Measurements from ENCODE around the gene BANP.

BANP gene

GRCh38 chr16:88009563-88010342, 58.5 kb downstream of the BANP start:
- no peak overlapping the region for H3K4me2 ChIP-seq (ENCODE audit: low read length)
- no peak overlapping the region for H2AFZ ChIP-seq (ENCODE audit: low read length)
- H3K9me3 ChIP-seq (ENCODE audit: low read length): no peaks in the 10 kb centered on the region
- H3K9me2 ChIP-seq (ENCODE audit: low read depth, low read length): no peaks in the 10 kb centered on the region
- H3K4me1 ChIP-seq (ENCODE audit: insufficient read depth, low read length, severe bottlenecking): peaks cover 18% of the 10 kb centered on the region
- peaks cover 61% of the 10 kb centered on the region for H3K36me3 ChIP-seq (ENCODE audit: insufficient read depth, low read length)
- no peaks in the 10 kb centered on the region for H4K20me1 ChIP-seq (ENCODE audit: insufficient read depth, low read length)
- H3F3A ChIP-seq (ENCODE audit: insufficient read depth, low read length): no peaks in the 10 kb centered on the region
- no peak overlapping the region for H3K27ac ChIP-seq (ENCODE audit: low read depth, low read length, poor library complexity, severe bottlenecking)
- no peaks in the 10 kb centered on the region for H3K27me3 ChIP-seq (ENCODE audit: insufficient read depth, low read length)
- no peak overlapping the region for H3K4me3 ChIP-seq (ENCODE audit: low read depth, low read length, poor library complexity, severe bottlenecking)
- H3K79me2 ChIP-seq (ENCODE audit: insufficient read depth, low read length): no peaks in the 10 kb centered on the region
- TF ChIP-seq CTCF (IDR thresholded peaks at IDR 0.05; ENCODE audit: low read length): no peak
- no peak for TF ChIP-seq EZH2 (IDR thresholded peaks at IDR 0.05; ENCODE audit: borderline replicate concordance, low read length)
- H3K9ac ChIP-seq (ENCODE audit: low read length): no peak overlapping the region

GRCh38 chr16:88010343-88010967, 59.2 kb downstream of the BANP start:
- H3F3A ChIP-seq (ENCODE audit: insufficient read depth, low read length): no peaks in the 10 kb centered on the region
- no peak overlapping the region for H3K4me3 ChIP-seq (ENCODE audit: low read depth, low read length, poor library complexity, severe bottlenecking)
- H3K4me2 ChIP-seq (ENCODE audit: low read length): no peak overlapping the region
- no peaks in the 10 kb centered on the region for H4K20me1 ChIP-seq (ENCODE audit: insufficient read depth, low read length)
- H3K27ac ChIP-seq (ENCODE audit: low read depth, low read length, poor library complexity, severe bottlenecking): no peak overlapping the region
- H3K9me2 ChIP-seq (ENCODE audit: low read depth, low read length): no peaks in the 10 kb centered on the region
- H3K4me1 ChIP-seq (ENCODE audit: insufficient read depth, low read length, severe bottlenecking): peaks cover 11% of the 10 kb centered on the region
- no peak overlapping the region for H3K9ac ChIP-seq (ENCODE audit: low read length)
- H3K27me3 ChIP-seq (ENCODE audit: insufficient read depth, low read length): no peaks in the 10 kb centered on the region
- no peaks in the 10 kb centered on the region for H3K79me2 ChIP-seq (ENCODE audit: insufficient read depth, low read length)
- TF ChIP-seq EZH2 (IDR thresholded peaks at IDR 0.05; ENCODE audit: borderline replicate concordance, low read length) (no peak), CTCF (IDR thresholded peaks at IDR 0.05; ENCODE audit: low read length) (no peak)
- peaks cover 58% of the 10 kb centered on the region for H3K36me3 ChIP-seq (ENCODE audit: insufficient read depth, low read length)
- no peaks in the 10 kb centered on the region for H3K9me3 ChIP-seq (ENCODE audit: low read length)
- no peak overlapping the region for H2AFZ ChIP-seq (ENCODE audit: low read length)

- Histone ChIP-seq H3K4me2 (ENCODE audit: low read length) (no peak overlapping the region), H3K27me3 (ENCODE audit: insufficient read depth, low read length) (no peaks in the 10 kb centered on the region), H3K4me3 (ENCODE audit: low read depth, low read length, poor library complexity, severe bottlenecking) (no peak overlapping the region), H3K9ac (ENCODE audit: low read length) (no peak overlapping the region), H3K27ac (ENCODE audit: low read depth, low read length, poor library complexity, severe bottlenecking) (no peak overlapping the region), H2AFZ (ENCODE audit: low read length) (no peak overlapping the region), H3K79me2 (ENCODE audit: insufficient read depth, low read length) (no peaks in the 10 kb centered on the region), H3K4me1 (ENCODE audit: insufficient read depth, low read length, severe bottlenecking) (peaks cover 7% of the 10 kb centered on the region), H3F3A (ENCODE audit: insufficient read depth, low read length) (no peaks in the 10 kb centered on the region), H3K36me3 (ENCODE audit: insufficient read depth, low read length) (peaks cover 52% of the 10 kb centered on the region), H3K9me3 (ENCODE audit: low read length) (no peaks in the 10 kb centered on the region), H3K9me2 (ENCODE audit: low read depth, low read length) (no peaks in the 10 kb centered on the region), H4K20me1 (ENCODE audit: insufficient read depth, low read length) (no peaks in the 10 kb centered on the region)
- no peak for TF ChIP-seq EZH2 (IDR thresholded peaks at IDR 0.05; ENCODE audit: borderline replicate concordance, low read length)
- TF ChIP-seq CTCF (IDR thresholded peaks at IDR 0.05; ENCODE audit: low read length): no peak
Measured at GRCh38 chr16:88010968-88011483, 59.8 kb downstream of the BANP start.

Data from OCI-LY1 (cell line).